Measurements from ENCODE around the gene MAN2A1. TPM values are rescaled to one million over a fixed set of nuclear protein-coding genes. Genes with fewer than 3 reads are reported as not detected.

MAN2A1 gene
- total RNA-seq, 1 experiment from 2014 or later: 78.0 TPM

GRCh38 chr5:109671136-109671535 lies 18.6 kb upstream of the MAN2A1 start:
- H3K27ac Mint-ChIP-seq: no peak overlapping the region
- DNase-seq: no peak
- Histone ChIP-seq H3K9ac (ENCODE audit: extremely low read depth, insufficient read length, low read length) (no peak overlapping the region), H3K56ac (ENCODE audit: insufficient read length, low read depth, low read length) (no peak overlapping the region), H2BK5ac (ENCODE audit: insufficient read length, low read length) (no peak overlapping the region), H3K27ac (ENCODE audit: insufficient read length, low read depth, low read length) (no peak overlapping the region), H4K91ac (ENCODE audit: insufficient read length, low read depth, low read length) (no peak overlapping the region), H2BK15ac (ENCODE audit: low read depth, low read length) (no peak overlapping the region), H2AFZ (ENCODE audit: low read length) (no peak overlapping the region), H3K27me3 (ENCODE audit: insufficient read depth, low read length) (no peaks in the 10 kb centered on the region), H3K79me1 (ENCODE audit: insufficient read depth, low read depth, low read length, poor library complexity, severe bottlenecking) (no peaks in the 10 kb centered on the region), H3K79me2 (ENCODE audit: insufficient read depth, low read length) (no peaks in the 10 kb centered on the region), H4K20me1 (ENCODE audit: control insufficient read depth, insufficient read depth, insufficient read length) (no peaks in the 10 kb centered on the region), H4K5ac (ENCODE audit: insufficient read length, low read depth, low read length) (no peak overlapping the region), H2BK120ac (ENCODE audit: low read depth, low read length, poor library complexity, severe bottlenecking) (no peak overlapping the region), H3K9me3 (ENCODE audit: control insufficient read depth, low read depth, low read length) (no peaks in the 10 kb centered on the region), H3K23me2 (ENCODE audit: insufficient read length, low read depth, low read length, poor library complexity, severe bottlenecking) (no peaks in the 10 kb centered on the region), H3K18ac (ENCODE audit: insufficient read length, low read depth, low read length) (no peak overlapping the region), H3K4me1 (ENCODE audit: insufficient read depth, low read length) (no peaks in the 10 kb centered on the region; the same call in 1 of the 2 replicates), H3T11ph (ENCODE audit: low read length) (no peak overlapping the region), H3K4ac (ENCODE audit: low read depth, low read length) (no peak overlapping the region), H4K8ac (replicated peaks; ENCODE audit: insufficient read length, low read depth, low read length) (no peak overlapping the region), H3K4me2 (ENCODE audit: insufficient read depth, insufficient read length, low read length) (no peak overlapping the region), H3K14ac (ENCODE audit: insufficient read depth, low read length) (no peak overlapping the region), H3K23ac (ENCODE audit: insufficient read length, low read depth, low read length) (no peak overlapping the region), H2BK20ac (ENCODE audit: low read depth, low read length, poor library complexity, severe bottlenecking) (no peak overlapping the region), H2AK5ac (ENCODE audit: insufficient read length, low read length) (no peak overlapping the region), H2BK12ac (ENCODE audit: insufficient read length, low read depth, low read length) (no peak overlapping the region)
- TF ChIP-seq CTCF (conservative IDR thresholded peaks at IDR 0.05): no peak
- peaks cover 19 to 20% of the 10 kb centered on the region in 2 experiments for H3K4me1 Mint-ChIP-seq
- no peaks in the 10 kb centered on the region for H3K36me3 Mint-ChIP-seq (ENCODE audit: insufficient read depth in 1 of 3, low read depth in 3 of 3)
- no peak overlapping the region for H3K4me3 Mint-ChIP-seq
- H3K9me3 Mint-ChIP-seq: no peaks in the 10 kb centered on the region
- WGBS (ENCODE audit: extremely low coverage, insufficient read length, low lambda C conversion rate): no CpG with 5 or more reads among the region's 2 CpGs
- H3K27me3 Mint-ChIP-seq (ENCODE audit: low read depth): no peaks in the 10 kb centered on the region

All from H9 (cell line).